DMS79 treated with DMSO at 0.1 percent for 48 hours (cell line): Measurements from ENCODE around the gene USF1.

Experiments
- DNase-seq: peaks from one replicate; lab custom pipeline; 2025; lab: John Stamatoyannopoulos, UW

USF1 gene

GRCh38 chr1:161045736-161046604 lies at the start of gene USF1:
USF1 (minus strand) TSS chr1:161045977; CDS start chr1:161043275, 2,702 bp downstream.
- peak; percentile 96 for DNase-seq

GRCh38 chr1:161095230-161095629 lies 49.5 kb upstream of the USF1 start:
- DNase-seq: no peak

GRCh38 chr1:161094481-161094880 lies 48.7 kb upstream of the USF1 start:
- no peak for DNase-seq

GRCh38 chr1:161092621-161093028 lies 46.8 kb upstream of the USF1 start:
- no peak for DNase-seq

- no peak for DNase-seq
These were observed 46.2 kb upstream of the USF1 start for GRCh38 chr1:161091796-161092507.

GRCh38 chr1:161091093-161091492 lies 45.3 kb upstream of the USF1 start:
- no peak for DNase-seq

- no peak for DNase-seq
These were observed 44.8 kb upstream of the USF1 start for GRCh38 chr1:161090617-161091016.

- DNase-seq: no peak
These were observed 44.2 kb upstream of the USF1 start for GRCh38 chr1:161089938-161090337.

- DNase-seq: peak; percentile 44
These were observed 43.6 kb upstream of the USF1 start, which contains the start of gene NECTIN4 for GRCh38 chr1:161089251-161089924. NECTIN4 (minus strand) TSS chr1:161089558; CDS start chr1:161089296, 262 bp downstream.

- no peak for DNase-seq
These were observed 42.9 kb upstream of the USF1 start for GRCh38 chr1:161088587-161089110.

- DNase-seq: no peak
These were observed 40.7 kb upstream of the USF1 start for GRCh38 chr1:161086457-161086856.

- DNase-seq: no peak
These were observed 39.4 kb upstream of the USF1 start for GRCh38 chr1:161085165-161085564.

- no peak for DNase-seq
These were observed 38.8 kb upstream of the USF1 start for GRCh38 chr1:161084597-161084988.

- DNase-seq: no peak
These were observed 38.2 kb upstream of the USF1 start for GRCh38 chr1:161083748-161084596.

GRCh38 chr1:161082996-161083747 lies 37.4 kb upstream of the USF1 start:
- DNase-seq: no peak

- DNase-seq: no peak
These were observed 36.7 kb upstream of the USF1 start for GRCh38 chr1:161082483-161082882.

GRCh38 chr1:161081519-161081918 lies 35.7 kb upstream of the USF1 start:
- DNase-seq: no peak

- no peak for DNase-seq
These were observed 34.9 kb upstream of the USF1 start for GRCh38 chr1:161080441-161081405.

- no peak for DNase-seq
These were observed 33.8 kb upstream of the USF1 start for GRCh38 chr1:161079436-161080110.
